ENCODE data around the gene GFI1B. TPM values are rescaled to one million over a fixed set of nuclear protein-coding genes. Genes with fewer than 3 reads are reported as not detected.

The GFI1B gene
- total and polyA plus RNA-seq, 7 donors = 0.28 to 0.92 (median 0.87) TPM; not detected in 4

DNA sequence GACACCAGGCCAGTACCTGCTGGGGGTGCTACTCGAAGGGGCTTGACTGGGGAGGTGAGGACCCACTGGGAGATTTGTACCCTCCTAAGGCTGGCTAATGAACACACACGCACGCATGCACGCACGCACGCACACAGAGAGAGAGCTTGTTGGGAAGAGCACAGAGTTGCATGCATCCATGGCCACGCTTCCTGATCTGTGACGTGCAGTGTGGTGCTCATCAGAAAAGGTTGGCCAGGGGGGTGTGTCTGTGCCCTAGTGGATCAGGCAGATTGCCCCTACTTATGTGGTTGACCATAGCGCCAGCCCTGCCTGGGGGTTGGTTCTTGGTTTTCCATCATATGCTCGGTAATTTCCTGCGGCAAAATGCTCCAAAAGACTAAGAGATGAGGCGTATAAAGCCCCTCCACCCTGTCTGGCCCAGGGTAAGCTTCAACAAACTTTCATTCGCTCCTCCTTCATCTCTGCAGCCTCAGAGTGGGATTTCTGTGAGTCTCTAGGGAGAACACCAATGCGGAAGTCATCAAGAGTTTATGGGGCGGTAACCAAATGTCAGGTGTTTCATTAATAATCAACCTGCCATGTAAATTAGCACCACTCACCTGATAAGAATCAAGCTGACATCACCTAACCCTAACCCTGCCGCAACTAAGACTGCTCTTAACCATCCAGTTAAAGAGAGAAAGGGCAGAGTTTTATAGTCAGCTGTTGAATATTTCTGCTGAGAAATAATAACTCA is 8.0 kb upstream of the GFI1B start:
- H3K4me3 ChIP-seq = no peak overlapping the region
- no peaks in the 10 kb centered on the region for H3K9me3 ChIP-seq
- no peaks in the 10 kb centered on the region for H3K36me3 ChIP-seq
- DNase-seq = no peak
- 57 to 77% methylated on average over 16 of the region's 16 CpGs for WGBS, 2 donors
- H3K4me1 ChIP-seq = peaks cover 0 to 8% (median 0%) of the 10 kb centered on the region in 4 donors
- H3K27ac ChIP-seq = no peak overlapping the region
- intact Hi-C loops (cut with DNase I) = no loop called here
- TF ChIP-seq EP300 (IDR thresholded peaks at IDR 0.05) (no peak), POLR2A (IDR thresholded peaks at IDR 0.05) (no peak), POLR2AphosphoS5 (IDR thresholded peaks at IDR 0.05) (no peak)
- TF ChIP-seq, protein P1, sequence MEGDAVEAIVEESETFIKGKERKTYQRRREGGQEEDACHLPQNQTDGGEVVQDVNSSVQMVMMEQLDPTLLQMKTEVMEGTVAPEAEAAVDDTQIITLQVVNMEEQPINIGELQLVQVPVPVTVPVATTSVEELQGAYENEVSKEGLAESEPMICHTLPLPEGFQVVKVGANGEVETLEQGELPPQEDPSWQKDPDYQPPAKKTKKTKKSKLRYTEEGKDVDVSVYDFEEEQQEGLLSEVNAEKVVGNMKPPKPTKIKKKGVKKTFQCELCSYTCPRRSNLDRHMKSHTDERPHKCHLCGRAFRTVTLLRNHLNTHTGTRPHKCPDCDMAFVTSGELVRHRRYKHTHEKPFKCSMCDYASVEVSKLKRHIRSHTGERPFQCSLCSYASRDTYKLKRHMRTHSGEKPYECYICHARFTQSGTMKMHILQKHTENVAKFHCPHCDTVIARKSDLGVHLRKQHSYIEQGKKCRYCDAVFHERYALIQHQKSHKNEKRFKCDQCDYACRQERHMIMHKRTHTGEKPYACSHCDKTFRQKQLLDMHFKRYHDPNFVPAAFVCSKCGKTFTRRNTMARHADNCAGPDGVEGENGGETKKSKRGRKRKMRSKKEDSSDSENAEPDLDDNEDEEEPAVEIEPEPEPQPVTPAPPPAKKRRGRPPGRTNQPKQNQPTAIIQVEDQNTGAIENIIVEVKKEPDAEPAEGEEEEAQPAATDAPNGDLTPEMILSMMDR (IDR thresholded peaks at IDR 0.05) = no peak
- H3K27me3 ChIP-seq = peaks cover 0 to 34% (median 13%) of the 10 kb centered on the region in 3 donors

DNA sequence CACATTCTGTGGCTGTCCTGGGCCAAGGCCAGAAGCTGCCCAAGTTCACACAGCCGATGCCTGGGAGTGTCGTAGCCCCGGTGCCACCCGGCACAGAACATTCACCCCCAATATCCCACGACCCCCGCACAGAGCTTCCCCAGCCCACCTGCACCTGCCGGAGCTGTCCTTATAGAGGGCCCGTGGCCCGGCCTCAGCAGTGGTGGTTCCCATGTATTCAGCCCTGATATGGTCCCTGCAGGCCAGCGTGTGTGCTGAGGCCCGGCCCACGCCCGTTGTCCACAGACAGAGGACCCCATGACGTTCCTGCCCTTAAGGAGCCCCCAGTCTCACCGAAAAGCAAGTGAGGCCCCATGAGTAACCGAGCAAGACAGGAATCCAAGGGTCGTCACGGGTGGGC is 5.3 kb upstream of the GFI1B start:
- no peak overlapping the region for H3K27ac ChIP-seq
- peaks cover 0 to 8% (median 0%) of the 10 kb centered on the region in 4 donors for H3K4me1 ChIP-seq
- DNase-seq = no peak
- no peaks in the 10 kb centered on the region for H3K9me3 ChIP-seq
- no peak for TF ChIP-seq EP300 (IDR thresholded peaks at IDR 0.05)
- TF ChIP-seq, protein P1 (IDR thresholded peaks at IDR 0.05) = no peak
- H3K36me3 ChIP-seq = no peaks in the 10 kb centered on the region
- H3K27me3 ChIP-seq = peaks cover 0 to 60% (median 30%) of the 10 kb centered on the region in 3 donors
- intact Hi-C loops (cut with DNase I) = no loop called here
- H3K4me3 ChIP-seq = no peak overlapping the region
- 67 to 84% methylated on average over 18 of the region's 18 CpGs for WGBS, 2 donors

DNA sequence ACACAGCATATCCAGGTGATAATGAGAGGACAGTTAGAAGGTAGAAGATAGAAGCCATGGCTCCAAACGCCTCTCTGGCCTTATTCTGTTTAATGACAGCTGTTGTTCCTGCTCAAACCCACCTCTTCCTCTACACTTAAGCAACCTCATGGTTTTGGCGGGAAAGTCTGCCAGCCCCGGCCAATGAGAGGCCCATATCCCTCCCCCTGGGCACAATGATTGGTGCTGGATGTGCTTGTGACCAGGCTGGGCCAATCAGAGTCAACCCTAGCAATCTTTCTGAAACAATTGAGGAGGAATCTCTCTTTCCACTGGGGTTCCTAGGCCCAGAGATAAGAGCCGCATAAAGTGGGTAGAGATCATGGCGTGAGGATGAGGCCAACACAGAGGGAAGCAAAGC is 4.8 kb upstream of the GFI1B start:
- WGBS, 2 donors = 85 to 95% methylated on average over 5 of the region's 5 CpGs
- intact Hi-C loops (cut with DNase I) = no loop called here

DNA sequence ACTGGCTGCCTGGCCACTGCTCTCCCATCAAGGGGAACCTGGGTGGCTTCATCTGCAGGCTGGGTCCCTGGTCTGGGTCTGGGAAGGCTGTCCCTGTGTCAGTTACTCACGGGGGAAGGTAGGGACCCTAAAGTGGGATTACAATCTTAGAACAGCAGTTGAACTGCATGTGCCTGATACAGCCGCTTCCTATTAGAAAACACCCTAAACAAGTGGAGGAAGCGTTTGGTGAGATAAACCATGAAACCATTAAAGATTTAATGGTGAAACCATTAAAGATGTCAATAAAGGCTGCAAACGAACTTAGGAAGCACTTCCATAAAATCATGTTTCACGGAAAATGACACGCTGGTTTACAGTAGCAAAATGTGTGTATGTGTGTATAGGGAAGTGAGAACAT is 2.5 kb upstream of the GFI1B start:
- Histone ChIP-seq H3K27ac (no peak overlapping the region), H3K4me1 (peaks cover 0 to 8% (median 0%) of the 10 kb centered on the region in 4 donors), H3K36me3 (no peaks in the 10 kb centered on the region), H3K27me3 (peaks cover 0 to 72% (median 43%) of the 10 kb centered on the region in 3 donors), H3K4me3 (no peak overlapping the region), H3K9me3 (no peaks in the 10 kb centered on the region)
- DNase-seq = no peak
- intact Hi-C loops (cut with DNase I) = no loop called here
- TF ChIP-seq, protein P1 (IDR thresholded peaks at IDR 0.05) = no peak
- no peak for TF ChIP-seq POLR2A (IDR thresholded peaks at IDR 0.05)
- no peak for TF ChIP-seq POLR2AphosphoS5 (IDR thresholded peaks at IDR 0.05)
- TF ChIP-seq EP300 (IDR thresholded peaks at IDR 0.05) = no peak
- 57 to 63% methylated on average over 6 of the region's 6 CpGs for WGBS, 2 donors

More for the DNA sequence above, 4.8 kb upstream of the GFI1B start:
- DNase-seq = no peak
- H3K4me1 ChIP-seq = peaks cover 0 to 8% (median 0%) of the 10 kb centered on the region in 4 donors
- H3K27ac ChIP-seq = no peak overlapping the region
- TF ChIP-seq POLR2AphosphoS5 (IDR thresholded peaks at IDR 0.05) (no peak), POLR2A (IDR thresholded peaks at IDR 0.05) (no peak)
- H3K36me3 ChIP-seq = no peaks in the 10 kb centered on the region
- H3K9me3 ChIP-seq = no peaks in the 10 kb centered on the region
- no peak overlapping the region for H3K4me3 ChIP-seq
- H3K27me3 ChIP-seq = peaks cover 0 to 66% (median 35%) of the 10 kb centered on the region in 3 donors

DNA sequence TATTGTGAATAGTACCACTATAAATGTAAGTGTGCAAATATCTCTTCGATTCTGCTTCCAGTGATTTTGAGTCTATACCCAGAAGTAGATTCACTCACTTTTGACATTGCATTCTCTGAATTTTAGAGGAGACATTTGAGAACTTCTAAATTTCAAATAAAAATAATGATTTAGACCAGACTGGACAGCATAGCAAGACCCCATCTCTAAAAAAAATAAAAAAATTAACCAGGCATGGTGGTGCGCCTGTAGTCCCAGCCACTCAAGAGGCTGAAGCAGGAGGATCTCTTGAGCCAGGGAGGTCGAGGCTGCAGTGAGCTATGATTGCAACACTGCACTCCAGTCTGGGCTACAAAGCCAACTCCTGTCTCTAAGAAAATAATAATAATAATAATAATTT is 1.9 kb upstream of the GFI1B start:
- Histone ChIP-seq H3K9me3 (no peaks in the 10 kb centered on the region), H3K27ac (no peak overlapping the region), H3K4me3 (no peak overlapping the region), H3K36me3 (no peaks in the 10 kb centered on the region), H3K4me1 (peaks cover 0 to 8% (median 0%) of the 10 kb centered on the region in 4 donors), H3K27me3 (peaks cover 0 to 76% (median 43%) of the 10 kb centered on the region in 3 donors)
- no peak for DNase-seq
- no peak for TF ChIP-seq EP300 (IDR thresholded peaks at IDR 0.05)
- no peak for TF ChIP-seq POLR2AphosphoS5 (IDR thresholded peaks at IDR 0.05)
- TF ChIP-seq POLR2A (IDR thresholded peaks at IDR 0.05) = no peak
- TF ChIP-seq, protein P1 (IDR thresholded peaks at IDR 0.05) = no peak
- intact Hi-C loops (cut with DNase I) = no loop called here
- WGBS, 2 donors = 86 to 94% methylated on average over 3 of the region's 3 CpGs
